IPS-NIHi11 (cell line): ENCODE data around the gene PDE10A.
"Not testable (repeated sequence)": the region's sequence is repeated elsewhere in the genome, so short reads cannot be mapped to it uniquely, and the experiment has no call there.

Source experiments
- DNase-seq: peaks from one replicate; pipeline ENCODE4 v3.0.0; 2012; ENCODE audit warnings: mixed read lengths, low spot score

The PDE10A gene

GRCh38 chr6:165624871-165625639 lies 38.0 kb downstream of the PDE10A start:
- no peak for DNase-seq

GRCh38 chr6:165621940-165622339 lies 41.1 kb downstream of the PDE10A start:
- DNase-seq, result no peak

- DNase-seq, result not testable (repeated sequence)
Measured at GRCh38 chr6:165618891-165619290, 44.1 kb downstream of the PDE10A start.

- no peak for DNase-seq
Measured at GRCh38 chr6:165618241-165618640, 44.8 kb downstream of the PDE10A start.

GRCh38 chr6:165617528-165617927 lies 45.5 kb downstream of the PDE10A start:
- no peak for DNase-seq

GRCh38 chr6:165616116-165616515 lies 46.9 kb downstream of the PDE10A start:
- peak; percentile 26 for DNase-seq

- no peak for DNase-seq
Measured at GRCh38 chr6:165615636-165616035, 47.4 kb downstream of the PDE10A start.

GRCh38 chr6:165611294-165611693 lies 51.7 kb downstream of the PDE10A start:
- no peak for DNase-seq

- not testable (repeated sequence) for DNase-seq
Measured at GRCh38 chr6:165608577-165608976, 54.5 kb downstream of the PDE10A start.

- no peak for DNase-seq
Measured at GRCh38 chr6:165606740-165607008, 56.4 kb downstream of the PDE10A start.

GRCh38 chr6:165605901-165606739 lies 56.9 kb downstream of the PDE10A start:
- no peak for DNase-seq

GRCh38 chr6:165605182-165605875 lies 57.7 kb downstream of the PDE10A start:
- DNase-seq, result no peak

GRCh38 chr6:165602291-165602690 lies 60.8 kb downstream of the PDE10A start:
- DNase-seq, result no peak

GRCh38 chr6:165600606-165601005 lies 62.4 kb downstream of the PDE10A start:
- no peak for DNase-seq

GRCh38 chr6:165599596-165600487 lies 63.2 kb downstream of the PDE10A start:
- DNase-seq, result no peak

GRCh38 chr6:165599121-165599520 lies 63.9 kb downstream of the PDE10A start:
- no peak for DNase-seq

- no peak for DNase-seq
Measured at GRCh38 chr6:165597821-165598220, 65.2 kb downstream of the PDE10A start.

GRCh38 chr6:165594584-165595333 lies 68.3 kb downstream of the PDE10A start:
- no peak for DNase-seq

GRCh38 chr6:165592947-165593346 lies 70.1 kb downstream of the PDE10A start:
- not testable (repeated sequence) for DNase-seq

GRCh38 chr6:165588515-165588914 lies 74.5 kb downstream of the PDE10A start:
- DNase-seq, result no peak

- DNase-seq, result no peak
Measured at GRCh38 chr6:165587206-165587605, 75.8 kb downstream of the PDE10A start.
